Neural cell (in vitro differentiated cells): ENCODE results near the gene LRCOL1. TPM values are rescaled to one million over a fixed set of nuclear protein-coding genes. Genes with fewer than 3 reads are reported as not detected.

Experiments
- H2AFZ ChIP-seq: fragments of 200-600, 300-800 bp; sonication (generic), shearing (Covaris generic); 2 replicates; pipeline ENCODE4 v1.6.0; 2014; ENCODE audit warnings: low read depth, mild to moderate bottlenecking, antibody characterized with exemption, low read length, moderate library complexity
- H3F3A ChIP-seq: fragments of 200-600 bp; shearing (Covaris generic); 2 replicates; pipeline ENCODE4 v1.6.1; 2016; ENCODE audit warnings: mild to moderate bottlenecking, moderate library complexity, mixed read lengths, antibody characterized with exemption, low read length; ENCODE audit not compliant: insufficient read depth, poor library complexity, severe bottlenecking
- H3K27ac ChIP-seq: fragments of 200-600, 300-800 bp; sonication (generic), shearing (Covaris generic); 2 replicates; pipeline ENCODE4 v1.5.1; 2014; ENCODE audit warnings: mild to moderate bottlenecking, low read length, moderate library complexity
- H3K27me3 ChIP-seq: fragments of 300-800, 200-600 bp; sonication (generic), shearing (Covaris generic); 2 replicates; pipeline ENCODE4 v1.6.0; 2014; ENCODE audit warnings: mild to moderate bottlenecking, low read depth, low read length, moderate library complexity; ENCODE audit not compliant: insufficient read depth
- H3K36me3 ChIP-seq: fragments of 300-800, 200-600 bp; sonication (generic), shearing (Covaris generic); 2 replicates; pipeline ENCODE4 v1.5.1; 2014; ENCODE audit warnings: mild to moderate bottlenecking, antibody characterized with exemption, low read length, moderate library complexity; ENCODE audit not compliant: insufficient read depth
- H3K4me2 ChIP-seq: fragments of 300-800, 200-600 bp; sonication (generic), shearing (Covaris generic); 2 replicates; pipeline ENCODE4 v1.6.0; 2014; ENCODE audit warnings: mild to moderate bottlenecking, low read length
- H3K4me3 ChIP-seq: fragments of 300-800, 200-600 bp; sonication (generic), shearing (Covaris generic); 2 replicates; pipeline ENCODE4 v1.5.1; 2014; ENCODE audit warnings: mild to moderate bottlenecking, low read length, moderate library complexity
- H3K79me2 ChIP-seq: fragments of 200-600 bp; shearing (Covaris generic); replicated peaks from 2 replicates; pipeline ENCODE4 v1.6.0; 2014; ENCODE audit warnings: mild to moderate bottlenecking, low read length, moderate library complexity; ENCODE audit not compliant: insufficient read depth
- H3K9ac ChIP-seq: fragments of 300-800, 200-600 bp; sonication (generic), shearing (Covaris generic); 2 replicates; pipeline ENCODE4 v1.6.1; 2016; ENCODE audit warnings: mild to moderate bottlenecking, low read length, mixed read lengths
- H3K9me2 ChIP-seq: fragments of 200-600 bp; shearing (Covaris generic); 2 replicates; pipeline ENCODE4 v1.6.1; 2016; ENCODE audit warnings: mild to moderate bottlenecking, low read length, mixed read lengths; ENCODE audit not compliant: insufficient read depth
- H3K9me3 ChIP-seq: fragments of 200-600, 300-800 bp; sonication (generic), shearing (Covaris generic); 2 replicates; pipeline ENCODE4 v1.6.1; 2016; ENCODE audit warnings: mild to moderate bottlenecking, mixed run types, low read length, moderate library complexity, mixed read lengths
- H4K20me1 ChIP-seq: fragments of 200-600 bp; shearing (Covaris generic); 2 replicates; pipeline ENCODE4 v1.6.1; 2016; ENCODE audit warnings: mild to moderate bottlenecking, mixed run types; ENCODE audit not compliant: insufficient read depth
- EZH2 ChIP-seq: fragments of 200-600, 300-800 bp; shearing (Covaris generic), sonication (generic); IDR thresholded peaks from 2 replicates; pipeline ENCODE4 v1.6.1; 2014; ENCODE audit warnings: antibody characterized with exemption, low read length, borderline replicate concordance, mild to moderate bottlenecking; ENCODE audit not compliant: insufficient read depth, poor library complexity, severe bottlenecking
- MXI1 ChIP-seq: fragments of 450-650 bp; conservative IDR thresholded peaks from 2 replicates; pipeline ENCODE4 v1.6.1; 2014; ENCODE audit warnings: antibody characterized with exemption, mild to moderate bottlenecking; ENCODE audit not compliant: poor library complexity, severe bottlenecking
- POLR2AphosphoS5 ChIP-seq: IDR thresholded peaks from 2 replicates; pipeline ENCODE4 v1.6.1; 2012
- RAD21 ChIP-seq: fragments of 450-650 bp; conservative IDR thresholded peaks from 2 replicates; pipeline ENCODE4 v1.6.1; 2014; ENCODE audit warnings: antibody characterized with exemption, mild to moderate bottlenecking, moderate library complexity
- SMC3 ChIP-seq: fragments of 450-650 bp; conservative IDR thresholded peaks from 2 replicates; pipeline ENCODE4 v1.6.1; 2014; ENCODE audit warnings: antibody characterized with exemption, mild to moderate bottlenecking, moderate library complexity; ENCODE audit not compliant: poor library complexity
- TAF1 ChIP-seq: IDR thresholded peaks from 2 replicates; pipeline ENCODE4 v1.6.1; 2012; ENCODE audit warnings: low read depth
- polyA plus RNA-seq: library from polyadenylated mRNA; depleted of rRNA; stranded (reverse); fragments of >200 nt; gene quantifications from 2 replicates; pipeline ENCODE4 v1.2.3, GENCODE V29; 2014
- TF ChIP-seq, protein P1 (sequence below): fragments of 450-650 bp; IDR thresholded peaks from 2 replicates; pipeline ENCODE4 v1.5.1; 2014; ENCODE audit warnings: antibody characterized with exemption, mild to moderate bottlenecking, moderate library complexity; ENCODE audit not compliant: poor library complexity, severe bottlenecking
- TF ChIP-seq, protein P2 (sequence below): IDR thresholded peaks from 2 replicates; pipeline ENCODE4 v1.6.1; 2012; ENCODE audit warnings: borderline replicate concordance

LRCOL1 gene
- polyA plus RNA-seq, 1 donor from 2014 or later: not detected

DNA sequence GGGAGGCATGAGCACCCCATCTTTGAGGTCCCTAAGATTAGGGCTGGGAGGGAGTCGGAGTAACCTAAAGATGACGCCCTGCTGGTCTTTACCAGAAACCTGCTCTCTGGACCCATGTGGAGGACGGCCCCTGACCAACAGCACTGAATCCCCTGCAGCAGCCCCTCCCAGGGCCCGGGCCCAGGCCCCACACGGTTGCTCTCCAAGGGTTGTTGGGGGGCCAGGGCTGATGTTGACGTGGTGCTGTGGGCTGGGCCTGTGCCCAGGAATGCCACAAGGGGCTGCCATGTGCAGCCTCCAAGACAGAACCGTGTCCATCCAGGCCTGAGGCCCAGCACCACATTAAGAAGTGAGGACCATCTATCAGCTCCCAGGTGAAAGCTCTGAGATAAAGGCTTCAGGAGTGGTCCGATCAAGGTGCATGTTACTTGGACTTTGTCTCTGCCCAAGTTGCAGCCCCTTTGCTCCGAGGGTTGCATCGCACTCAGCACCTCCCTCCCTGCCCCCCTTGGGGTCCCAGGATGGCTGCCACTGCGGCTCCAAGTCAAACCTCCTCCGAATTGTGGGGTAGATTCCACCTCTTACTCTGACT is 29.6 kb downstream of the LRCOL1 start:
- H3K27me3 ChIP-seq: no peaks in the 10 kb centered on the region
- H3F3A ChIP-seq: no peaks in the 10 kb centered on the region
- no peaks in the 10 kb centered on the region for H3K9me3 ChIP-seq
- no peak overlapping the region for H3K4me2 ChIP-seq
- no peak overlapping the region for H2AFZ ChIP-seq
- no peak overlapping the region for H3K9ac ChIP-seq
- TF ChIP-seq TAF1 (no peak), SMC3 (no peak), MXI1 (no peak), RAD21 (no peak)
- TF ChIP-seq, protein P1, sequence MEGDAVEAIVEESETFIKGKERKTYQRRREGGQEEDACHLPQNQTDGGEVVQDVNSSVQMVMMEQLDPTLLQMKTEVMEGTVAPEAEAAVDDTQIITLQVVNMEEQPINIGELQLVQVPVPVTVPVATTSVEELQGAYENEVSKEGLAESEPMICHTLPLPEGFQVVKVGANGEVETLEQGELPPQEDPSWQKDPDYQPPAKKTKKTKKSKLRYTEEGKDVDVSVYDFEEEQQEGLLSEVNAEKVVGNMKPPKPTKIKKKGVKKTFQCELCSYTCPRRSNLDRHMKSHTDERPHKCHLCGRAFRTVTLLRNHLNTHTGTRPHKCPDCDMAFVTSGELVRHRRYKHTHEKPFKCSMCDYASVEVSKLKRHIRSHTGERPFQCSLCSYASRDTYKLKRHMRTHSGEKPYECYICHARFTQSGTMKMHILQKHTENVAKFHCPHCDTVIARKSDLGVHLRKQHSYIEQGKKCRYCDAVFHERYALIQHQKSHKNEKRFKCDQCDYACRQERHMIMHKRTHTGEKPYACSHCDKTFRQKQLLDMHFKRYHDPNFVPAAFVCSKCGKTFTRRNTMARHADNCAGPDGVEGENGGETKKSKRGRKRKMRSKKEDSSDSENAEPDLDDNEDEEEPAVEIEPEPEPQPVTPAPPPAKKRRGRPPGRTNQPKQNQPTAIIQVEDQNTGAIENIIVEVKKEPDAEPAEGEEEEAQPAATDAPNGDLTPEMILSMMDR: no peak
- H3K36me3 ChIP-seq: no peaks in the 10 kb centered on the region
- H3K27ac ChIP-seq: no peak overlapping the region
- no peaks in the 10 kb centered on the region for H3K9me2 ChIP-seq
- H4K20me1 ChIP-seq: no peaks in the 10 kb centered on the region
- H3K4me3 ChIP-seq: no peak overlapping the region
- H3K79me2 ChIP-seq: no peaks in the 10 kb centered on the region

DNA sequence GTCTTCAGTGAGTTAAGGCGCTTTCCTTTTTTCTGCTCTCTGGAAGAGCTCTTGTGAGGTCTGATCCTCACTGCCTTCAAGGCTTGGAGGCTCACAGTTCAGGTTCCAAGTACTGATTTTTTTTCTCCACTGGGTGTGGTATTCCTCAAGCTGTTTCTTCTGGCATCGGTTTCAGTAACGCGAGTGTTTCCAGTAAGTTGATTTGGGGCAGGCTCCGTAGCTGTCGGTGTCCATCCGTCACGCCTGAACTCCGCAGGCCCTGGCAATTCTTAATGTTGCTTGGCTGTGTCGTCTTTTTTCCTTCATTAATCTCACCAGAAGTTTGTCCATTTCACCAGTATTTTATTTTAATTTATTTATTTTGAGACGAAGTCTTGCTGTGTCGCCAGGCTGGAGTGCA is 30.6 kb downstream of the LRCOL1 start:
- H3F3A ChIP-seq: no peaks in the 10 kb centered on the region
- no peaks in the 10 kb centered on the region for H3K79me2 ChIP-seq
- no peak overlapping the region for H3K4me3 ChIP-seq
- no peaks in the 10 kb centered on the region for H3K27me3 ChIP-seq
- H3K9me3 ChIP-seq: no peaks in the 10 kb centered on the region
- H3K9me2 ChIP-seq: no peaks in the 10 kb centered on the region
- no peak overlapping the region for H3K27ac ChIP-seq
- no peaks in the 10 kb centered on the region for H3K36me3 ChIP-seq
- H3K4me2 ChIP-seq: no peak overlapping the region
- H2AFZ ChIP-seq: no peak overlapping the region
- no peak overlapping the region for H3K9ac ChIP-seq
- H4K20me1 ChIP-seq: no peaks in the 10 kb centered on the region
- TF ChIP-seq EZH2: no peak
- TF ChIP-seq, protein P1: no peak
- no peak for TF ChIP-seq POLR2AphosphoS5
- no peak for TF ChIP-seq TAF1
- TF ChIP-seq, protein P2, sequence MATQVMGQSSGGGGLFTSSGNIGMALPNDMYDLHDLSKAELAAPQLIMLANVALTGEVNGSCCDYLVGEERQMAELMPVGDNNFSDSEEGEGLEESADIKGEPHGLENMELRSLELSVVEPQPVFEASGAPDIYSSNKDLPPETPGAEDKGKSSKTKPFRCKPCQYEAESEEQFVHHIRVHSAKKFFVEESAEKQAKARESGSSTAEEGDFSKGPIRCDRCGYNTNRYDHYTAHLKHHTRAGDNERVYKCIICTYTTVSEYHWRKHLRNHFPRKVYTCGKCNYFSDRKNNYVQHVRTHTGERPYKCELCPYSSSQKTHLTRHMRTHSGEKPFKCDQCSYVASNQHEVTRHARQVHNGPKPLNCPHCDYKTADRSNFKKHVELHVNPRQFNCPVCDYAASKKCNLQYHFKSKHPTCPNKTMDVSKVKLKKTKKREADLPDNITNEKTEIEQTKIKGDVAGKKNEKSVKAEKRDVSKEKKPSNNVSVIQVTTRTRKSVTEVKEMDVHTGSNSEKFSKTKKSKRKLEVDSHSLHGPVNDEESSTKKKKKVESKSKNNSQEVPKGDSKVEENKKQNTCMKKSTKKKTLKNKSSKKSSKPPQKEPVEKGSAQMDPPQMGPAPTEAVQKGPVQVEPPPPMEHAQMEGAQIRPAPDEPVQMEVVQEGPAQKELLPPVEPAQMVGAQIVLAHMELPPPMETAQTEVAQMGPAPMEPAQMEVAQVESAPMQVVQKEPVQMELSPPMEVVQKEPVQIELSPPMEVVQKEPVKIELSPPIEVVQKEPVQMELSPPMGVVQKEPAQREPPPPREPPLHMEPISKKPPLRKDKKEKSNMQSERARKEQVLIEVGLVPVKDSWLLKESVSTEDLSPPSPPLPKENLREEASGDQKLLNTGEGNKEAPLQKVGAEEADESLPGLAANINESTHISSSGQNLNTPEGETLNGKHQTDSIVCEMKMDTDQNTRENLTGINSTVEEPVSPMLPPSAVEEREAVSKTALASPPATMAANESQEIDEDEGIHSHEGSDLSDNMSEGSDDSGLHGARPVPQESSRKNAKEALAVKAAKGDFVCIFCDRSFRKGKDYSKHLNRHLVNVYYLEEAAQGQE: no peak
